ENCODE data around the gene ASPSCR1. TPM values are rescaled to one million over a fixed set of nuclear protein-coding genes. Genes with fewer than 3 reads are reported as not detected.
A peak's percentile ranks its signal among the peaks of the same experiment; 100 is the strongest.

The ASPSCR1 gene
- total and polyA plus RNA-seq, 2 of the 13 experiments (the other 11 are each of a cell fraction or from before 2014, with no cell fraction given): 274 to 314 TPM

- TF ChIP-seq, protein P1, sequence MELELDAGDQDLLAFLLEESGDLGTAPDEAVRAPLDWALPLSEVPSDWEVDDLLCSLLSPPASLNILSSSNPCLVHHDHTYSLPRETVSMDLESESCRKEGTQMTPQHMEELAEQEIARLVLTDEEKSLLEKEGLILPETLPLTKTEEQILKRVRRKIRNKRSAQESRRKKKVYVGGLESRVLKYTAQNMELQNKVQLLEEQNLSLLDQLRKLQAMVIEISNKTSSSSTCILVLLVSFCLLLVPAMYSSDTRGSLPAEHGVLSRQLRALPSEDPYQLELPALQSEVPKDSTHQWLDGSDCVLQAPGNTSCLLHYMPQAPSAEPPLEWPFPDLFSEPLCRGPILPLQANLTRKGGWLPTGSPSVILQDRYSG (CRISPR knock-in tag; IDR thresholded peaks at IDR 0.05): no peak
- TF ChIP-seq CEBPG (CRISPR knock-in tag; IDR thresholded peaks at IDR 0.05) (no peak), GABPB1 (CRISPR knock-in tag; IDR thresholded peaks at IDR 0.05) (peak; percentile 15; the same call in 1 of the 2 replicates), ZNF281 (CRISPR knock-in tag; IDR thresholded peaks at IDR 0.05; ENCODE audit: borderline replicate concordance) (peak; percentile 51; the same call in 1 of the 2 replicates), YEATS4 (CRISPR knock-in tag; IDR thresholded peaks at IDR 0.05; ENCODE audit: borderline replicate concordance) (no peak), ZNF546 (CRISPR knock-in tag; conservative IDR thresholded peaks at IDR 0.05) (no peak), ETV5 (CRISPR knock-in tag; IDR thresholded peaks at IDR 0.05; ENCODE audit: borderline replicate concordance) (peak; percentile 25; the same call in 1 of the 2 replicates), ZC3H4 (CRISPR knock-in tag; IDR thresholded peaks at IDR 0.05; ENCODE audit: borderline replicate concordance) (no peak), ZNF577 (CRISPR knock-in tag; IDR thresholded peaks at IDR 0.05; ENCODE audit: borderline replicate concordance, low read depth) (no peak), ZNF687 (CRISPR knock-in tag; IDR thresholded peaks at IDR 0.05) (peak; percentile 41), EEA1 (CRISPR knock-in tag; IDR thresholded peaks at IDR 0.05; ENCODE audit: borderline replicate concordance) (no peak), HNRNPK (IDR thresholded peaks at IDR 0.05; ENCODE audit: low read depth, low read length, poor library complexity, severe bottlenecking) (no peak), PATZ1 (CRISPR knock-in tag; IDR thresholded peaks at IDR 0.05) (no peak), TERF1 (CRISPR knock-in tag; IDR thresholded peaks at IDR 0.05) (no peak), ZNF816 (CRISPR knock-in tag; IDR thresholded peaks at IDR 0.05; ENCODE audit: borderline replicate concordance) (no peak), PAWR (CRISPR knock-in tag; IDR thresholded peaks at IDR 0.05; ENCODE audit: borderline replicate concordance) (no peak)
- TF ChIP-seq, protein P2, sequence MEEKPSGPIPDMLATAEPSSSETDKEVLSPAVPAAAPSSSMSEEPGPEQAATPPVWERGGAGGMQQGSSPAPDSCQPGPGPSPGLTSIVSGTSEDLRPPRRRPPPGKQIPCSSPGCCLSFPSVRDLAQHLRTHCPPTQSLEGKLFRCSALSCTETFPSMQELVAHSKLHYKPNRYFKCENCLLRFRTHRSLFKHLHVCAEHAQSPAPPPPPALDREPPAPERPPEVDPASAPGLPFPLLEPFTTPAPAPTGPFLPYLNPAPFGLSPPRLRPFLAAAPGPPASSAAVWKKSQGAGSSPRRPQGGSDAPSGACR (CRISPR knock-in tag; IDR thresholded peaks at IDR 0.05): no peak
These were observed 66.1 kb downstream of the ASPSCR1 start (continued) for GRCh38 chr17:82043507-82043906.
